ENCODE data around the gene SERINC5. TPM values are rescaled to one million over a fixed set of nuclear protein-coding genes. Genes with fewer than 3 reads are reported as not detected.
A peak's percentile ranks its signal among the peaks of the same experiment; 100 is the strongest.

The SERINC5 gene
- total and polyA plus RNA-seq, 2 experiments from 2014 or later = 5.4 to 11.7 TPM

- TF ChIP-seq EZH2phosphoT487 (IDR thresholded peaks at IDR 0.05; ENCODE audit: insufficient read depth, low read depth) = no peak
- no peak for TF ChIP-seq EZH2 (IDR thresholded peaks at IDR 0.05; ENCODE audit: insufficient read depth, poor library complexity, severe bottlenecking)
- peak overlapping the region; percentile 64 for H3K27ac ChIP-seq
- peak overlapping the region; percentile 87 for H2AFZ ChIP-seq
- H3K9me3 ChIP-seq (ENCODE audit: low read depth) = no peaks in the 10 kb centered on the region
- H3K4me3 ChIP-seq = peak overlapping the region; percentile 72
- H3K4me2 ChIP-seq (ENCODE audit: unreplicated experiment) = peak overlapping the region; percentile 91
- H3K79me2 ChIP-seq (ENCODE audit: insufficient read depth) = no peaks in the 10 kb centered on the region
- peak; percentile 94 for DNase-seq
- H3K9ac ChIP-seq = peak overlapping the region; percentile 72
- H3K9me2 ChIP-seq (ENCODE audit: insufficient read depth) = no peaks in the 10 kb centered on the region
- WGBS, 2 experiments (ENCODE audit: low coverage in 1 of 2, low lambda C conversion rate in 2 of 2, missing lambda C conversion rate in 2 of 2) = 1% methylated on average over 10 to 14 of the region's 16 CpGs
- no peaks in the 10 kb centered on the region for H3F3A ChIP-seq (ENCODE audit: insufficient read depth)
- H3K27me3 ChIP-seq (replicated peaks; ENCODE audit: insufficient read depth) = no peaks in the 10 kb centered on the region
- H3K36me3 ChIP-seq (ENCODE audit: low read depth) = no peaks in the 10 kb centered on the region
- in situ Hi-C loops (cut with MboI) = loop anchor here (10.0 kb wide), 1 partner anchor 388 kb away; no protein-coding TSS in a partner anchor
- no peaks in the 10 kb centered on the region for H4K20me1 ChIP-seq (ENCODE audit: insufficient read depth)
- peaks cover 4% of the 10 kb centered on the region; the same call in 1 of the 2 replicates for H3K4me1 ChIP-seq (ENCODE audit: insufficient read depth)
These were observed 173.1 kb downstream of the SERINC5 start for GRCh38 chr5:80082731-80083100.

GRCh38 chr5:80082281-80082680 is 173.6 kb downstream of the SERINC5 start:
- Histone ChIP-seq H3K79me2 (ENCODE audit: insufficient read depth) (no peaks in the 10 kb centered on the region), H3K9me3 (ENCODE audit: low read depth) (no peaks in the 10 kb centered on the region), H3F3A (ENCODE audit: insufficient read depth) (no peaks in the 10 kb centered on the region), H3K4me1 (ENCODE audit: insufficient read depth) (peaks cover 4% of the 10 kb centered on the region; the same call in 1 of the 2 replicates), H3K27me3 (replicated peaks; ENCODE audit: insufficient read depth) (no peaks in the 10 kb centered on the region), H2AFZ (peak overlapping the region; percentile 87), H3K36me3 (ENCODE audit: low read depth) (no peaks in the 10 kb centered on the region), H3K9ac (peak overlapping the region; percentile 72; the same call in 1 of the 2 replicates), H3K9me2 (ENCODE audit: insufficient read depth) (no peaks in the 10 kb centered on the region), H3K27ac (no peak overlapping the region), H4K20me1 (ENCODE audit: insufficient read depth) (no peaks in the 10 kb centered on the region), H3K4me3 (peak overlapping the region; percentile 72), H3K4me2 (ENCODE audit: unreplicated experiment) (peak overlapping the region; percentile 91)
- DNase-seq = no peak
- TF ChIP-seq EZH2 (IDR thresholded peaks at IDR 0.05; ENCODE audit: insufficient read depth, poor library complexity, severe bottlenecking) (no peak), EZH2phosphoT487 (IDR thresholded peaks at IDR 0.05; ENCODE audit: insufficient read depth, low read depth) (no peak)
- in situ Hi-C loops (cut with MboI) = loop anchor here (10.0 kb wide), 1 partner anchor 387 kb away; no protein-coding TSS in a partner anchor
- WGBS, 2 experiments (ENCODE audit: low coverage in 1 of 2, low lambda C conversion rate in 2 of 2, missing lambda C conversion rate in 2 of 2) = 85% methylated on average over 15 of the region's 15 CpGs

- DNase-seq = no peak
- H3K36me3 ChIP-seq (ENCODE audit: low read depth) = no peaks in the 10 kb centered on the region
- H4K20me1 ChIP-seq (ENCODE audit: insufficient read depth) = no peaks in the 10 kb centered on the region
- H3K27me3 ChIP-seq (replicated peaks; ENCODE audit: insufficient read depth) = no peaks in the 10 kb centered on the region
- TF ChIP-seq EZH2 (IDR thresholded peaks at IDR 0.05; ENCODE audit: insufficient read depth, poor library complexity, severe bottlenecking) = no peak
- TF ChIP-seq EZH2phosphoT487 (IDR thresholded peaks at IDR 0.05; ENCODE audit: insufficient read depth, low read depth) = no peak
- no peak overlapping the region for H3K9ac ChIP-seq
- peaks cover 4% of the 10 kb centered on the region; the same call in 1 of the 2 replicates for H3K4me1 ChIP-seq (ENCODE audit: insufficient read depth)
- no peaks in the 10 kb centered on the region for H3K9me2 ChIP-seq (ENCODE audit: insufficient read depth)
- in situ Hi-C loops (cut with MboI) = no loop called here
- no peak overlapping the region for H3K4me3 ChIP-seq
- H2AFZ ChIP-seq = no peak overlapping the region
- H3K27ac ChIP-seq = no peak overlapping the region
- 94 to 97% methylated on average over 4 of the region's 4 CpGs for WGBS, 2 experiments (ENCODE audit: low coverage in 1 of 2, low lambda C conversion rate in 2 of 2, missing lambda C conversion rate in 2 of 2)
- H3K79me2 ChIP-seq (ENCODE audit: insufficient read depth) = no peaks in the 10 kb centered on the region
- no peak overlapping the region for H3K4me2 ChIP-seq (ENCODE audit: unreplicated experiment)
- no peaks in the 10 kb centered on the region for H3K9me3 ChIP-seq (ENCODE audit: low read depth)
- no peaks in the 10 kb centered on the region for H3F3A ChIP-seq (ENCODE audit: insufficient read depth)
These were observed 176.9 kb downstream of the SERINC5 start for GRCh38 chr5:80078921-80079320.

- Histone ChIP-seq H3K4me2 (ENCODE audit: unreplicated experiment) (no peak overlapping the region), H3K27me3 (replicated peaks; ENCODE audit: insufficient read depth) (no peaks in the 10 kb centered on the region), H3K4me3 (no peak overlapping the region), H3K9ac (no peak overlapping the region), H3K9me2 (ENCODE audit: insufficient read depth) (no peaks in the 10 kb centered on the region), H3F3A (ENCODE audit: insufficient read depth) (no peaks in the 10 kb centered on the region), H3K27ac (no peak overlapping the region), H2AFZ (no peak overlapping the region), H4K20me1 (ENCODE audit: insufficient read depth) (no peaks in the 10 kb centered on the region), H3K36me3 (ENCODE audit: low read depth) (no peaks in the 10 kb centered on the region), H3K9me3 (ENCODE audit: low read depth) (no peaks in the 10 kb centered on the region), H3K4me1 (ENCODE audit: insufficient read depth) (peaks cover 8% of the 10 kb centered on the region), H3K79me2 (ENCODE audit: insufficient read depth) (no peaks in the 10 kb centered on the region)
- DNase-seq = no peak
- in situ Hi-C loops (cut with MboI) = no loop called here
- WGBS, 2 experiments (ENCODE audit: low coverage in 1 of 2, low lambda C conversion rate in 2 of 2, missing lambda C conversion rate in 2 of 2) = 58 to 61% methylated on average over 3 of the region's 3 CpGs
- TF ChIP-seq EZH2 (IDR thresholded peaks at IDR 0.05; ENCODE audit: insufficient read depth, poor library complexity, severe bottlenecking) (no peak), EZH2phosphoT487 (IDR thresholded peaks at IDR 0.05; ENCODE audit: insufficient read depth, low read depth) (no peak)
These were observed 178.7 kb downstream of the SERINC5 start for GRCh38 chr5:80077051-80077714.
